Mesendoderm (in vitro differentiated cells): Measurements from ENCODE around the gene BCLAF1.
"Not testable (repeated sequence)": the region's sequence is repeated elsewhere in the genome, so short reads cannot be mapped to it uniquely, and the experiment has no call there.

Source experiments
- DNase-seq: peaks from one replicate; pipeline ENCODE4 v3.0.0; 2013
- H2AK5ac ChIP-seq: 2 replicates; pipeline ENCODE4 v1.6.1; 2013; ENCODE audit warnings: low read length, inconsistent platforms
- H2BK120ac ChIP-seq: 2 replicates; pipeline ENCODE4 v1.6.1; 2013; ENCODE audit warnings: low read depth, mild to moderate bottlenecking, low read length, moderate library complexity, mixed read lengths
- H2BK15ac ChIP-seq: replicated peaks from 2 replicates; pipeline ENCODE4 v1.6.1; 2013; ENCODE audit warnings: low read depth, mild to moderate bottlenecking, moderate library complexity
- H2BK5ac ChIP-seq: 2 replicates; pipeline ENCODE4 v1.6.1; 2013; ENCODE audit warnings: low read length, inconsistent platforms
- H3K18ac ChIP-seq: 2 replicates; pipeline ENCODE4 v1.6.1; 2013; ENCODE audit warnings: mild to moderate bottlenecking, low read length, mixed read lengths
- H3K23ac ChIP-seq: one replicate; pipeline ENCODE4 v1.6.1; 2013; ENCODE audit warnings: low read length
- H3K27ac ChIP-seq: 2 replicates; pipeline ENCODE4 v1.5.1; 2013; ENCODE audit warnings: low read depth, mild to moderate bottlenecking, inconsistent platforms, low read length, moderate library complexity
- H3K27me3 ChIP-seq: 2 replicates; pipeline ENCODE4 v1.6.1; 2013; ENCODE audit warnings: low read length, control low read depth, mild to moderate bottlenecking, inconsistent platforms; ENCODE audit not compliant: insufficient read depth, poor library complexity
- H3K36me3 ChIP-seq: 2 replicates; pipeline ENCODE4 v1.6.1; 2013; ENCODE audit warnings: low read length, inconsistent platforms; ENCODE audit not compliant: control insufficient read depth, insufficient read depth
- H3K4ac ChIP-seq: one replicate; pipeline ENCODE4 v1.6.1; 2013; ENCODE audit warnings: low read depth, mild to moderate bottlenecking, low read length, moderate library complexity
- H3K4me1 ChIP-seq: 2 replicates; pipeline ENCODE4 v1.6.1; 2013; ENCODE audit warnings: low read depth, low read length, inconsistent platforms; ENCODE audit not compliant: control insufficient read depth
- H3K4me2 ChIP-seq: 2 replicates; pipeline ENCODE4 v1.6.1; 2013; ENCODE audit warnings: low read length
- H3K4me3 ChIP-seq: 2 replicates; pipeline ENCODE4 v1.5.1; 2013; ENCODE audit warnings: mild to moderate bottlenecking, low read length
- H3K56ac ChIP-seq: one replicate; pipeline ENCODE4 v1.6.1; 2013; ENCODE audit warnings: low read length
- H3K79me1 ChIP-seq: 2 replicates; pipeline ENCODE4 v1.6.1; 2013; ENCODE audit warnings: low read length, inconsistent platforms
- H3K79me2 ChIP-seq: 2 replicates; pipeline ENCODE4 v1.6.1; 2013; ENCODE audit warnings: mild to moderate bottlenecking, low read length; ENCODE audit not compliant: control insufficient read depth, insufficient read depth
- H3K9ac ChIP-seq: 2 replicates; pipeline ENCODE4 v1.6.1; 2013; ENCODE audit warnings: low read length, inconsistent platforms
- H4K5ac ChIP-seq: one replicate; pipeline ENCODE4 v1.6.1; 2013; ENCODE audit warnings: low read length
- H4K8ac ChIP-seq: one replicate; pipeline ENCODE4 v1.6.1; 2013; ENCODE audit warnings: low read depth, mild to moderate bottlenecking, control low read depth, low read length, moderate library complexity
- WGBS: extraction: QIAGEN DNeasy Blood & Tissue Kit; methylation state at CpG from one replicate; pipeline ENCODE4 v1.1.7; 2013; ENCODE audit warnings: low lambda C conversion rate, missing lambda C conversion rate; ENCODE audit not compliant: insufficient coverage; ENCODE audit errors: extremely low coverage; 5-methylcytosine and 5-hydroxymethylcytosine counted together

Gene BCLAF1

DNA sequence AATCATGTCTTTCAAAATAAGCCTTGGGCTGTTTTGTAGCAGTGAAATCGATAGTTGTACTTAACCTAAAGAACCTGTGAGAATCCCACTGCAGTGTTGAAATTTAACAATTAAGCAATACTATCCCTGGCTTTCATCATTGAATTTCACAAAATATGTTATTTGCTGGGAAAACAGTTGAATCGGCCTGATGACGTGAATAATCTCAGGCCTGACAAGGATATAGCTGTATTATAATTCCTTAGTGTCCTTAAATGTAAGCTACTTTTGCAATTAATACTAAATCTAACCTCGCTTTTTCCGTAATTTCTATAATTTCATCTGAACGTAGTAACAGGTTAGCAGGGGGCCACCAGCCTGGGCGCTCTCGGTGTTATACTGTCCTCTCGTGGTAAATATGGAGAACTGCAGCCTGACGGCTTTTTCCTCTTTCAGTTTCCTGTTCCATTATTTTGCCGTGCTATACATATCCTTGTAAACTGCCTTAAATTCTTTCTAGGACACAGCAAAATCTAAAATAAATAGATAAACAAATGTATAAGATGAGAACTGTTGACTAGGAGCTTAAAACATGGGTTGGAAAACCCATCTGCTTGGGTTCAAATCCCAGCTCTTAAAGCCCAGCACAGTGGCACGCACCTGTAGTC, 63.5 kb downstream of the BCLAF1 start:
- Histone ChIP-seq H3K79me2 (no peaks in the 10 kb centered on the region), H3K4me3 (no peak overlapping the region), H3K4me1 (no peaks in the 10 kb centered on the region), H2BK5ac (no peak overlapping the region), H3K27me3 (no peaks in the 10 kb centered on the region), H3K36me3 (no peaks in the 10 kb centered on the region), H3K9ac (no peak overlapping the region), H3K18ac (no peak overlapping the region), H3K79me1 (no peaks in the 10 kb centered on the region), H3K4ac (peak overlapping the region; percentile 36), H2AK5ac (no peak overlapping the region), H3K56ac (no peak overlapping the region), H4K5ac (no peak overlapping the region), H2BK15ac (no peak overlapping the region), H3K4me2 (no peak overlapping the region), H2BK120ac (no peak overlapping the region), H3K23ac (no peak overlapping the region), H3K27ac (no peak overlapping the region), H4K8ac (no peak overlapping the region)
- WGBS = no CpG with 5 or more reads among the region's 12 CpGs
- peak; percentile 45 for DNase-seq

DNA sequence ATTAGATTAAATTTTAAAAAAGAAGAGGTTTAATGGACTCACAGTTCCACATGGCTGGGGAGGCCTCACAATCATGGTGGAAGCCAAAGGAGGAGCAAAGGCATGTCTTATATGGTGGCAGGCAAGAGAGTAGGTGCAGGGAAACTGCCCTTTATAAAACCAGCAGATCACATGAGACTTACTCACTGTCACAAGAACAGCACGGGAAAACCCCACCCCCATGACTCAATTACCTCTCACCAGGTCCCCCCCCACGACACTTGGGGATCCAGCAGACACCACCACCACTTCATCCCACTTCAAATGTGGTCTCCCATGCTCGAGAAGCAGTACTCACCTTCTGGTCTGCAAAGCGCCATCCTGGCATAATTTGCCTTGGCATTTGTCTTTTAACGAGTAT, 64.2 kb downstream of the BCLAF1 start:
- Histone ChIP-seq H3K23ac (no peak overlapping the region), H4K8ac (no peak overlapping the region), H3K79me2 (no peaks in the 10 kb centered on the region), H3K4me3 (no peak overlapping the region), H3K79me1 (no peaks in the 10 kb centered on the region), H3K9ac (no peak overlapping the region), H2BK5ac (no peak overlapping the region), H3K56ac (no peak overlapping the region), H3K18ac (no peak overlapping the region), H3K27me3 (no peaks in the 10 kb centered on the region), H2BK15ac (no peak overlapping the region), H3K4me1 (no peaks in the 10 kb centered on the region), H2BK120ac (no peak overlapping the region), H2AK5ac (no peak overlapping the region), H3K4me2 (no peak overlapping the region), H4K5ac (no peak overlapping the region), H3K4ac (no peak overlapping the region), H3K36me3 (no peaks in the 10 kb centered on the region), H3K27ac (no peak overlapping the region)
- WGBS = no CpG with 5 or more reads among the region's 5 CpGs
- DNase-seq = peak; percentile 6

DNA sequence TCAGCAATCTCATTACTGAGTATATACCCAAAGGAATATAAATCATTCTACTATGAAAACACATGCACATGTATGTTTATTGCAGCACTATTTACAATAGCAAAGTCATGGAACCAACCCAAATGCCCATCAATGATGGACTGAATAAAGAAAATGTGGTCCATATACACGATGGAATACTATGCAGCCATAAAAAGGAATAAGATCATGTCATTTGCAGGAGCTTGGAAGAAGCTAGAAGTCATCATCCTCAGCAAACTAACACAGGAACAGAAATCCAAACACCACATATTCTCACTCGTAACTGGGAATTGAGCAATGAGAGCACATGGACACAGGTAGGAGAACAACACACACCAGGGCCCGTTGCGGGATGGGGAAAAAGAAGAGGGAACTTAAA, 64.7 kb downstream of the BCLAF1 start:
- H3K79me1 ChIP-seq, H3K4me2 ChIP-seq, H3K36me3 ChIP-seq, H2BK15ac ChIP-seq, H3K56ac ChIP-seq, H3K4me1 ChIP-seq, H4K5ac ChIP-seq, H3K9ac ChIP-seq, DNase-seq, H3K4me3 ChIP-seq, H3K4ac ChIP-seq, H3K27me3 ChIP-seq, H2BK120ac ChIP-seq, H4K8ac ChIP-seq, H3K23ac ChIP-seq, H2AK5ac ChIP-seq, H3K79me2 ChIP-seq, H3K18ac ChIP-seq, H3K27ac ChIP-seq, H2BK5ac ChIP-seq: not testable (repeated sequence)
- WGBS = no CpG with 5 or more reads among the region's 4 CpGs

DNA sequence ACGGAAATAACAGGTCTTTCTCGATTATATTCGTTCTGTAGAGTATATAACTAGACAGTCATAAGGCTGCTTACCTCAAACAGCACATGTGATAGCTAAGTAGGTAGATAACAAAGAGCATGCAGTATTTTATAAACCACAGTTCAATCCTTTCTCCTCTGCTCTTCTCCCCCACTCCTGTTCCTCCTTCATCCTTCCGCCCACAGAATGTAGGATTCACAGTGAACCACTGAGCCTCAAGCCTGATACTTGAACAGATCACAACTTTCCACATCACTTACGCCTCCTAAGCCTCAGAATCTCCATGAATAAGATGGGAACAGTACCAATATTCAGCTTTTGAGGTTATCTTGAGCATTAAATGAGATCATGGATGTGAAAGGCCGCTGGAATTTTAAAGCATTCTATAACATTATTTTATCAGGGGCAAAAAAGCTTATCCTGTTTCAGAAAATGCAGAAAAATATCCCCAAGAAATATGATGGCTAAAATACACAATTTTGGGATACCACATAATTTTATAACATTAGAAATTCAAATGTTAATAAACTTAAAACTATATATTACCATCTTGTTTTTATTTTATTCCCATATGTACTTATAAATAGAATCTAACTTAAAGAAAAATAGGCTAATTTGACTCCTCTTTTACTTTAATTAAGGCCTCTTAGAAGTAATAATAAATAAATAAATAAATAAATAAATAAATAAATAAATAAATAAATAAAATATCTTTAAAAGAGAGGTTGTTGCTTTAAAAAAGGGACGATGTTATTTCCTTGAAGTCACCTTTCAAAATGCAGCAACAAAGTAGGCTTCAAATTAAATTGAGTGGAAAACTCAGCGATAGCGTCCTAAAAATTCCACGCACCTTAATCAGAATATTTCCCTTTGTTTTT, 72.9 kb downstream of the BCLAF1 start:
- H3K4me3 ChIP-seq = no peak overlapping the region
- H2BK5ac ChIP-seq = no peak overlapping the region
- no peak overlapping the region for H3K9ac ChIP-seq
- H2BK15ac ChIP-seq = no peak overlapping the region
- H3K79me2 ChIP-seq = no peaks in the 10 kb centered on the region
- H3K56ac ChIP-seq = no peak overlapping the region
- no peak overlapping the region for H3K4me2 ChIP-seq
- H4K5ac ChIP-seq = no peak overlapping the region
- H3K79me1 ChIP-seq = no peaks in the 10 kb centered on the region
- H3K4ac ChIP-seq = no peak overlapping the region
- no peak for DNase-seq
- H3K4me1 ChIP-seq = no peaks in the 10 kb centered on the region
- no peaks in the 10 kb centered on the region for H3K27me3 ChIP-seq
- H2AK5ac ChIP-seq = no peak overlapping the region
- no peak overlapping the region for H2BK120ac ChIP-seq
- no peak overlapping the region for H3K23ac ChIP-seq
- H4K8ac ChIP-seq = no peak overlapping the region
- no peaks in the 10 kb centered on the region for H3K36me3 ChIP-seq
- no peak overlapping the region for H3K18ac ChIP-seq
- no CpG with 5 or more reads among the region's 10 CpGs for WGBS
- no peak overlapping the region for H3K27ac ChIP-seq

DNA sequence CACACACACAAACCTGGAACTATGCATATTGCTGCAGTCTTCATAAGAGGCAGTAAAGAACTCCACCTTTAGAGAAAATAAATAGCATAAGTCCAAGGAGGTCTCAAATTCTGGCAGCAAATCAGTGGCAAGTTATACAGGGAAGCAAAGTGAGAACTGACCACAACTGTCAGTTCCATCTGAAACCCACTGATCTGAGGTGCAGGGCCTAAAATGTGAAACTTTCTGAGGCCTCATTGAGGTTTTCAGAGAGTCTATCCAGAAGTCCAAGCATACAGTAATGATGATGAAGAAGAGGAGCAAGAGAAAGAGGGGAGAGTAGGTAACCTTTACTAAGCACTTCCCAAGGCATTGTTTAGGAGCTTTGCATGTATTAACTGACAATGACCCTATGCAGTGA, 75.8 kb downstream of the BCLAF1 start:
- Histone ChIP-seq H3K18ac (no peak overlapping the region), H3K23ac (no peak overlapping the region), H2BK120ac (no peak overlapping the region), H2AK5ac (no peak overlapping the region), H4K8ac (no peak overlapping the region), H3K79me1 (no peaks in the 10 kb centered on the region), H3K27ac (no peak overlapping the region), H2BK5ac (no peak overlapping the region), H3K4me2 (no peak overlapping the region), H3K4me3 (no peak overlapping the region), H3K56ac (no peak overlapping the region), H3K36me3 (no peaks in the 10 kb centered on the region), H2BK15ac (no peak overlapping the region), H3K9ac (no peak overlapping the region), H4K5ac (no peak overlapping the region), H3K4ac (no peak overlapping the region), H3K79me2 (no peaks in the 10 kb centered on the region), H3K4me1 (no peaks in the 10 kb centered on the region), H3K27me3 (no peaks in the 10 kb centered on the region)
- DNase-seq = no peak
